HEK293 (cell line): ENCODE measurements around the gene AP1B1.

Experiments
- CTCF ChIA-PET: fragments of 350-600 bp; formaldehyde crosslinking; extraction: SDS; loops from one replicate; lab custom pipeline; 2021; ENCODE audit warnings: antibody characterized with exemption; lab: Yijun Ruan, JAX
- POLR2A ChIA-PET: fragments of 300-600 bp; formaldehyde crosslinking; extraction: SDS; loops from one replicate; lab custom pipeline; 2020; ENCODE audit warnings: antibody characterized with exemption, inconsistent platforms; lab: Yijun Ruan, JAX
- H3K27ac ChIP-seq: fragments of 200-500 bp; sonication (Bioruptor generic); 2 replicates; pipeline ENCODE4 v1.5.1; 2014; ENCODE audit warnings: low read depth, low read length, control low read depth, inconsistent platforms; ENCODE audit errors: extremely low read depth
- H3K36me3 ChIP-seq, 2 experiments: fragments of 200-500 bp in 1 of 2; sonication (Bioruptor generic) in 1 of 2; 1 replicate in 1 of 2; 2 replicates in 1 of 2; pipeline ENCODE4 v1.5.1; 2014 to 2017; ENCODE audit warnings: inconsistent platforms in 2 of 2, low read length in 2 of 2; ENCODE audit not compliant: control insufficient read depth in 2 of 2, insufficient read depth in 1 of 2
- H3K4me1 ChIP-seq: fragments of 200-500 bp; sonication (Bioruptor generic); 2 replicates; pipeline ENCODE4 v1.5.1; 2014; ENCODE audit warnings: mild to moderate bottlenecking, low read length, inconsistent platforms; ENCODE audit not compliant: control insufficient read depth, insufficient read depth
- H3K4me3 ChIP-seq: 2 replicates; pipeline ENCODE4 v1.5.1; 2011; ENCODE audit warnings: low read depth, mild to moderate bottlenecking, control low read depth, low read length, moderate library complexity
- H3K9me3 ChIP-seq: fragments of 200-500 bp; sonication (Bioruptor generic); 2 replicates; pipeline ENCODE4 v1.5.1; 2014; ENCODE audit warnings: low read depth, low read length, inconsistent platforms; ENCODE audit not compliant: control insufficient read depth, insufficient read depth
- KLF17 ChIP-seq: fragments of 450-650 bp; formaldehyde crosslinking; IDR thresholded peaks from 2 replicates; pipeline ENCODE4 v1.5.1; 2016; ENCODE audit warnings: missing biosample characterization, missing genetic modification characterization
- MZF1 ChIP-seq: fragments of 450-650 bp; formaldehyde crosslinking; IDR thresholded peaks from 2 replicates; pipeline ENCODE4 v1.5.1; 2017; ENCODE audit warnings: missing biosample characterization, missing genetic modification characterization, borderline replicate concordance
- SP7 ChIP-seq: fragments of 450-650 bp; formaldehyde crosslinking; IDR thresholded peaks from 2 replicates; pipeline ENCODE4 v1.5.1; 2016; ENCODE audit warnings: missing biosample characterization, missing genetic modification characterization
- WT1 ChIP-seq: fragments of 450-650 bp; formaldehyde crosslinking; IDR thresholded peaks from 2 replicates; pipeline ENCODE4 v1.5.1; 2016; ENCODE audit warnings: missing biosample characterization, missing genetic modification characterization
- ZBTB17 ChIP-seq: fragments of 450-650 bp; formaldehyde crosslinking; IDR thresholded peaks from 2 replicates; pipeline ENCODE4 v1.5.1; 2016; ENCODE audit warnings: missing biosample characterization, missing genetic modification characterization
- ZBTB6 ChIP-seq: fragments of 450-650 bp; formaldehyde crosslinking; IDR thresholded peaks from 2 replicates; pipeline ENCODE4 v1.5.1; 2017; ENCODE audit warnings: missing biosample characterization, missing genetic modification characterization
- ZEB2 ChIP-seq: fragments of 450-650 bp; formaldehyde crosslinking; IDR thresholded peaks from 2 replicates; pipeline ENCODE4 v1.5.1; 2016; ENCODE audit warnings: missing biosample characterization, missing genetic modification characterization
- ZFP69B ChIP-seq: fragments of 450-650 bp; formaldehyde crosslinking; IDR thresholded peaks from 2 replicates; pipeline ENCODE4 v1.5.1; 2016; ENCODE audit warnings: missing biosample characterization, missing genetic modification characterization
- ZNF114 ChIP-seq: fragments of 450-650 bp; formaldehyde crosslinking; IDR thresholded peaks from 2 replicates; pipeline ENCODE4 v1.5.0; 2017; ENCODE audit warnings: missing biosample characterization, missing genetic modification characterization
- ZNF138 ChIP-seq: fragments of 450-650 bp; formaldehyde crosslinking; IDR thresholded peaks from 2 replicates; pipeline ENCODE4 v1.5.1; 2016; ENCODE audit warnings: missing biosample characterization, missing genetic modification characterization, borderline replicate concordance
- ZNF146 ChIP-seq: fragments of 450-650 bp; formaldehyde crosslinking; IDR thresholded peaks from 2 replicates; pipeline ENCODE4 v1.5.1; 2016; ENCODE audit warnings: missing biosample characterization, missing genetic modification characterization
- ZNF184 ChIP-seq: fragments of 450-650 bp; IDR thresholded peaks from 2 replicates; pipeline ENCODE4 v1.5.1; 2018; ENCODE audit warnings: missing biosample characterization, mild to moderate bottlenecking, missing genetic modification characterization
- ZNF266 ChIP-seq: fragments of 450-650 bp; formaldehyde crosslinking; IDR thresholded peaks from 2 replicates; pipeline ENCODE4 v1.5.1; 2016; ENCODE audit warnings: missing biosample characterization, missing genetic modification characterization, low read depth
- ZNF292 ChIP-seq: fragments of 450-650 bp; formaldehyde crosslinking; IDR thresholded peaks from 2 replicates; pipeline ENCODE4 v1.5.1; 2016; ENCODE audit warnings: low read depth, missing biosample characterization, missing genetic modification characterization, borderline replicate concordance
- ZNF341 ChIP-seq: fragments of 450-650 bp; formaldehyde crosslinking; IDR thresholded peaks from 2 replicates; pipeline ENCODE4; 2016; ENCODE audit warnings: low read depth, missing biosample characterization, missing genetic modification characterization
- ZNF398 ChIP-seq: fragments of 450-650 bp; formaldehyde crosslinking; IDR thresholded peaks from 2 replicates; pipeline ENCODE4 v1.5.1; 2017; ENCODE audit warnings: missing biosample characterization, missing genetic modification characterization
- ZNF449 ChIP-seq: fragments of 450-650 bp; formaldehyde crosslinking; IDR thresholded peaks from 2 replicates; pipeline ENCODE4 v1.5.1; 2017; ENCODE audit warnings: missing biosample characterization, mild to moderate bottlenecking, missing genetic modification characterization, moderate library complexity
- ZNF521 ChIP-seq: fragments of 450-650 bp; formaldehyde crosslinking; IDR thresholded peaks from 2 replicates; pipeline ENCODE4 v1.5.1; 2017; ENCODE audit warnings: missing biosample characterization, mild to moderate bottlenecking, missing genetic modification characterization
- ZNF548 ChIP-seq: fragments of 450-650 bp; formaldehyde crosslinking; IDR thresholded peaks from 2 replicates; pipeline ENCODE4 v1.5.1; 2016; ENCODE audit warnings: missing biosample characterization, missing genetic modification characterization
- ZNF561 ChIP-seq: fragments of 450-650 bp; IDR thresholded peaks from 2 replicates; pipeline ENCODE4 v1.5.1; 2018; ENCODE audit warnings: missing biosample characterization, missing genetic modification characterization, borderline replicate concordance
- ZNF629 ChIP-seq: fragments of 450-650 bp; formaldehyde crosslinking; IDR thresholded peaks from 2 replicates; pipeline ENCODE4 v1.5.1; 2017; ENCODE audit warnings: missing biosample characterization, missing genetic modification characterization
- ZNF654 ChIP-seq: fragments of 450-650 bp; formaldehyde crosslinking; IDR thresholded peaks from 2 replicates; pipeline ENCODE4 v1.5.1; 2016; ENCODE audit warnings: low read depth, missing biosample characterization, missing genetic modification characterization
- ZNF660 ChIP-seq: fragments of 450-650 bp; IDR thresholded peaks from 2 replicates; pipeline ENCODE4 v1.5.1; 2018; ENCODE audit warnings: missing biosample characterization, mild to moderate bottlenecking, missing genetic modification characterization
- ZNF692 ChIP-seq: fragments of 450-650 bp; formaldehyde crosslinking; IDR thresholded peaks from 2 replicates; pipeline ENCODE4 v1.5.1; 2016; ENCODE audit warnings: missing biosample characterization, missing genetic modification characterization
- ZNF768 ChIP-seq: fragments of 450-650 bp; formaldehyde crosslinking; IDR thresholded peaks from 2 replicates; pipeline ENCODE4 v1.5.1; 2018; ENCODE audit warnings: missing biosample characterization, mild to moderate bottlenecking, missing genetic modification characterization
- ZSCAN30 ChIP-seq: fragments of 450-650 bp; IDR thresholded peaks from 2 replicates; pipeline ENCODE4 v1.5.1; 2018; ENCODE audit warnings: missing biosample characterization, mild to moderate bottlenecking, missing genetic modification characterization, moderate library complexity
- ZXDB ChIP-seq: fragments of 450-650 bp; formaldehyde crosslinking; IDR thresholded peaks from 2 replicates; pipeline ENCODE4 v1.5.1; 2016; ENCODE audit warnings: missing biosample characterization, missing genetic modification characterization

The AP1B1 gene

GRCh38 chr22:29397791-29398190 lies 9.4 kb upstream of the AP1B1 start (continued):
- TF ChIP-seq ZNF266, result no peak
- TF ChIP-seq ZNF521 (tag by site-specific recombination), result no peak
- TF ChIP-seq ZNF138 (tag by site-specific recombination), result no peak
- TF ChIP-seq ZFP69B (tag by site-specific recombination), result no peak
- TF ChIP-seq ZNF449 (tag by site-specific recombination), result no peak

GRCh38 chr22:29396126-29396525 lies 7.8 kb upstream of the AP1B1 start:
- Histone ChIP-seq H3K4me3 (no peak overlapping the region), H3K27ac (no peak overlapping the region), H3K4me1 (peaks cover 3% of the 10 kb centered on the region; the same call in 1 of the 2 replicates), H3K9me3 (no peaks in the 10 kb centered on the region), H3K36me3 (no peaks in the 10 kb centered on the region)
- TF ChIP-seq ZNF629 (tag by site-specific recombination), result no peak
- 0 out of 2 replicates have a peak, but pooled peaks have one; percentile 40 for TF ChIP-seq MZF1 (tag by site-specific recombination)
- ChIA-PET CTCF (interaction anchor here (0.6 to 2.4 kb wide), 15 partner anchors 12 to 868 kb away, joined by 3 to 17 read pairs (median 5); no protein-coding TSS in a partner anchor), POLR2A (no interaction called here)

- Histone ChIP-seq H3K27ac (no peak overlapping the region), H3K9me3 (no peaks in the 10 kb centered on the region), H3K4me1 (peaks cover 3% of the 10 kb centered on the region; the same call in 1 of the 2 replicates), H3K36me3 (no peaks in the 10 kb centered on the region), H3K4me3 (no peak overlapping the region)
- CTCF ChIA-PET, result interaction anchor here (0.6 to 2.4 kb wide), 23 partner anchors 9 to 694 kb away, joined by 3 to 17 read pairs (median 3); no protein-coding TSS in a partner anchor
- POLR2A ChIA-PET, result no interaction called here
- TF ChIP-seq ZSCAN30 (tag by site-specific recombination), result peak; percentile 62
- no peak for TF ChIP-seq ZNF184 (tag by site-specific recombination)
- TF ChIP-seq ZNF146, result peak; percentile 95
- TF ChIP-seq ZEB2, result no peak
- TF ChIP-seq WT1 (tag by site-specific recombination), result no peak
- peak; percentile 47; the same call in 1 of the 2 replicates for TF ChIP-seq ZNF660 (tag by site-specific recombination)
- no peak for TF ChIP-seq ZNF561 (tag by site-specific recombination)
- TF ChIP-seq ZBTB6, result no peak
- peak; percentile 59; the same call in 1 of the 2 replicates for TF ChIP-seq ZBTB17
- TF ChIP-seq KLF17 (tag by site-specific recombination), result no peak
- no peak for TF ChIP-seq ZNF398 (tag by site-specific recombination)
- no peak for TF ChIP-seq ZNF548 (tag by site-specific recombination)
- TF ChIP-seq ZXDB (tag by site-specific recombination), result 0 out of 2 replicates have a peak, but pooled peaks have one; percentile 27
- no peak for TF ChIP-seq ZNF692
- peak; percentile 77 for TF ChIP-seq ZNF768 (tag by site-specific recombination)
- peak; percentile 99 for TF ChIP-seq ZNF654 (tag by site-specific recombination)
- TF ChIP-seq ZNF292 (tag by site-specific recombination), result no peak
- peak; percentile 18; the same call in 1 of the 2 replicates for TF ChIP-seq ZNF341
- 0 out of 2 replicates have a peak, but pooled peaks have one; percentile 53 for TF ChIP-seq SP7 (tag by site-specific recombination)
- TF ChIP-seq ZNF114 (tag by site-specific recombination), result no peak
These were observed 6.7 kb upstream of the AP1B1 start for GRCh38 chr22:29394931-29395581.
